Measurements from ENCODE around the gene TMEM175. TPM values are rescaled to one million over a fixed set of nuclear protein-coding genes. Genes with fewer than 3 reads are reported as not detected.
"Not testable (repeated sequence)": the region's sequence is repeated elsewhere in the genome, so short reads cannot be mapped to it uniquely, and the experiment has no call there.

The TMEM175 gene
- total RNA-seq, 2 experiments from 2014 or later: 11.0 to 11.2 TPM

GRCh38 chr4:971666-972500, 39.6 kb downstream of the TMEM175 start:
- peak overlapping the region; percentile 58 for H3K4me3 Mint-ChIP-seq
- TF ChIP-seq CTCF (IDR thresholded peaks at IDR 0.05): no peak
- intact Hi-C loops (cut with micrococcal nuclease): no loop called here
- H3K27ac Mint-ChIP-seq: no peak overlapping the region
- H3K27me3 Mint-ChIP-seq: no peaks in the 10 kb centered on the region
- no peak for DNase-seq
- ChIA-PET CTCF (interaction anchor here (1.0 kb wide), 1 partner anchor 15 kb away, joined by 3 read pairs; the partner anchor contains the start of gene IDUA), POLR2A (interaction anchor here (1.0 to 1.9 kb wide), 3 partner anchors 9 to 39 kb away, joined by 3 to 6 read pairs (median 5); partner anchors contain the start of genes GAK, IDUA and TMEM175)
- ATAC-seq: no peak
- no peaks in the 10 kb centered on the region for H3K36me3 Mint-ChIP-seq (ENCODE audit: low read depth)
- peaks cover 13% of the 10 kb centered on the region for H3K4me1 Mint-ChIP-seq (ENCODE audit: low read depth)
- no peaks in the 10 kb centered on the region for H3K9me3 Mint-ChIP-seq

GRCh38 chr4:972651-973424, 40.6 kb downstream of the TMEM175 start:
- Mint-ChIP-seq H3K4me3 (peak overlapping the region; percentile 58), H3K27me3 (no peaks in the 10 kb centered on the region), H3K36me3 (ENCODE audit: low read depth) (no peaks in the 10 kb centered on the region), H3K27ac (peak overlapping the region; percentile 8), H3K9me3 (no peaks in the 10 kb centered on the region), H3K4me1 (ENCODE audit: low read depth) (peaks cover 13% of the 10 kb centered on the region)
- ChIA-PET POLR2A (interaction anchor here (1.0 to 1.9 kb wide), 3 partner anchors 10 to 40 kb away, joined by 3 to 6 read pairs (median 5); partner anchors contain the start of genes GAK, IDUA and TMEM175), CTCF (interaction anchor here (1.0 kb wide), 1 partner anchor 14 kb away, joined by 3 read pairs; the partner anchor contains the start of gene IDUA)
- TF ChIP-seq CTCF (IDR thresholded peaks at IDR 0.05): no peak
- intact Hi-C loops (cut with micrococcal nuclease): no loop called here
- ATAC-seq (peak; percentile 50), DNase-seq (peak; percentile 68)

GRCh38 chr4:973431-974397, 41.5 kb downstream of the TMEM175 start, which contains the start of gene DGKQ:
TSS of gene DGKQ (minus strand) at chr4:973569. CDS start at chr4:973482, 87 bp downstream.
- TF ChIP-seq CTCF (IDR thresholded peaks at IDR 0.05): no peak
- Mint-ChIP-seq H3K4me3 (peak within 1 kb of the TSS; percentile 58), H3K27me3 (no peaks in the 10 kb centered on the region), H3K27ac (peak within 1 kb of the TSS; percentile 8), H3K9me3 (no peaks in the 10 kb centered on the region), H3K4me1 (ENCODE audit: low read depth) (peaks cover 13% of the 10 kb centered on the region), H3K36me3 (ENCODE audit: low read depth) (no peaks in the 10 kb centered on the region)
- ChIA-PET POLR2A (interaction anchor here (1.0 to 1.4 kb wide), 3 partner anchors 13 to 42 kb away, joined by 3 to 6 read pairs (median 4); partner anchors contain the start of genes GAK, IDUA and TMEM175), CTCF (no interaction called here)
- DNase-seq (peak; percentile 86), ATAC-seq (peak; percentile 94)
- intact Hi-C loops (cut with micrococcal nuclease): no loop called here

GRCh38 chr4:974668-975067, 42.4 kb downstream of the TMEM175 start:
- no peak for ATAC-seq
- no peaks in the 10 kb centered on the region for H3K36me3 Mint-ChIP-seq (ENCODE audit: low read depth)
- no peak overlapping the region for H3K4me3 Mint-ChIP-seq
- no peaks in the 10 kb centered on the region for H3K27me3 Mint-ChIP-seq
- TF ChIP-seq CTCF (IDR thresholded peaks at IDR 0.05): no peak
- H3K9me3 Mint-ChIP-seq: no peaks in the 10 kb centered on the region
- no peak for DNase-seq
- POLR2A ChIA-PET: interaction anchor here (1.0 to 1.4 kb wide), 2 partner anchors 12 to 43 kb away, joined by 3 to 4 read pairs; partner anchors contain the start of genes GAK, IDUA and TMEM175
- H3K27ac Mint-ChIP-seq: no peak overlapping the region
- H3K4me1 Mint-ChIP-seq (ENCODE audit: low read depth): peaks cover 13% of the 10 kb centered on the region
- CTCF ChIA-PET: no interaction called here
- intact Hi-C loops (cut with micrococcal nuclease): no loop called here

GRCh38 chr4:976016-976415, 43.8 kb downstream of the TMEM175 start:
- CTCF ChIA-PET; H3K27ac Mint-ChIP-seq; H3K9me3 Mint-ChIP-seq; H3K4me3 Mint-ChIP-seq; DNase-seq; H3K36me3 Mint-ChIP-seq (ENCODE audit: low read depth); POLR2A ChIA-PET; H3K27me3 Mint-ChIP-seq; intact Hi-C loops (cut with micrococcal nuclease); H3K4me1 Mint-ChIP-seq (ENCODE audit: low read depth); ATAC-seq: not testable (repeated sequence)
